GM12801 (cell line): ENCODE measurements around the gene ATXN7L3.

Source experiments
- TF ChIP-seq, protein P1 (sequence below): IDR thresholded peaks from one replicate; pipeline ENCODE4 v1.5.1; 2011; ENCODE audit warnings: control low read depth; ENCODE audit not compliant: insufficient read length; ENCODE audit errors: extremely low read depth

The ATXN7L3 gene

DNA sequence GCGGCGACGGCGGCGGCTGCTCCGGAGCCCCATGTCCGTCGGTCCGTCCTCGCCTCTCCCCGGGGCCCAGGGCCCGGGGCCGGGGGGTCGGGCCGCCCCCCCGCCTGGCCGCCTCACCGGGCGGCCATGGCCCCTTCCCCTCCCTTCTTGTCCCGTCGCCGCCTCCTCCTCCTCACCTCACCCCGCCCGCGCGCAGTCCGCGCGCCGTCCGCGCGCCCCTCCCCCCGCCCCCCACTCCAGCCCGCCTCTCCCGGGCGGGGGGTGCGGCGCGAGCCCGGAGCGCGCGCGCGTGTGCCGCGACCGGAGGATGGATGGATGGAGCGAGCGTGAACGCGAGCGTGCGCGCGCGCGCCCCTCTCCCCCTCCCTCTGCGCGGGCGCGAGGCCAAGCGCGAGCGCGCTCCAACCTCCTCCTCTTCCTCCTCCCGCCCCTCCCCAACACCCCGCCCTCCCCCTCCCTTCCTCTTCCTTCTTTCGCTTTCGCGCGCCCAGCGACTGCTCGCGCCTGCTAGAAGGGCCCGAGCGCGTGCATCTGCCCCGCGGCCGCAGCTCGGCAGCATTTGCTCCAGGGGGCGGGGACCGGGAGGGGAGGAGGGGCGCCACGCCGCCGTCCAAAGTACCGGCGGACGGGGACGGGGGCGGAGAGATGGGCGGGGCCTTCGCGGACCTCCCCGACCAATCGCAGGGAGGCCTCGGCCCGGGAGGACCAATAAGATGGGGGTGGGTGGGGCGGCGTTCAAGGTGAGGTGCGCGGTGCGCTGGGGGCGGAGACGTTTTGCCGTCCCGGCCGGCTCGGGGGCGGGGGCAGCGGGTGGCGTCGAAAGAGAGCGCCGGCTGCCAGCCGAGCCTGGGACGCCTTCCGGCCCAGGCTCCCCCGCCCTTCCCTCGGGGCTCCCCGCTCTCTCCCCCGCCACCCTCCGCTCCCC lies at the start of gene ATXN7L3:
ATXN7L3 (minus strand) TSS at position 332 of the 925 bp plus-strand sequence. CDS start 1,814 bp downstream, outside the sequence.
- TF ChIP-seq, protein P1, sequence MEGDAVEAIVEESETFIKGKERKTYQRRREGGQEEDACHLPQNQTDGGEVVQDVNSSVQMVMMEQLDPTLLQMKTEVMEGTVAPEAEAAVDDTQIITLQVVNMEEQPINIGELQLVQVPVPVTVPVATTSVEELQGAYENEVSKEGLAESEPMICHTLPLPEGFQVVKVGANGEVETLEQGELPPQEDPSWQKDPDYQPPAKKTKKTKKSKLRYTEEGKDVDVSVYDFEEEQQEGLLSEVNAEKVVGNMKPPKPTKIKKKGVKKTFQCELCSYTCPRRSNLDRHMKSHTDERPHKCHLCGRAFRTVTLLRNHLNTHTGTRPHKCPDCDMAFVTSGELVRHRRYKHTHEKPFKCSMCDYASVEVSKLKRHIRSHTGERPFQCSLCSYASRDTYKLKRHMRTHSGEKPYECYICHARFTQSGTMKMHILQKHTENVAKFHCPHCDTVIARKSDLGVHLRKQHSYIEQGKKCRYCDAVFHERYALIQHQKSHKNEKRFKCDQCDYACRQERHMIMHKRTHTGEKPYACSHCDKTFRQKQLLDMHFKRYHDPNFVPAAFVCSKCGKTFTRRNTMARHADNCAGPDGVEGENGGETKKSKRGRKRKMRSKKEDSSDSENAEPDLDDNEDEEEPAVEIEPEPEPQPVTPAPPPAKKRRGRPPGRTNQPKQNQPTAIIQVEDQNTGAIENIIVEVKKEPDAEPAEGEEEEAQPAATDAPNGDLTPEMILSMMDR = no peak

DNA sequence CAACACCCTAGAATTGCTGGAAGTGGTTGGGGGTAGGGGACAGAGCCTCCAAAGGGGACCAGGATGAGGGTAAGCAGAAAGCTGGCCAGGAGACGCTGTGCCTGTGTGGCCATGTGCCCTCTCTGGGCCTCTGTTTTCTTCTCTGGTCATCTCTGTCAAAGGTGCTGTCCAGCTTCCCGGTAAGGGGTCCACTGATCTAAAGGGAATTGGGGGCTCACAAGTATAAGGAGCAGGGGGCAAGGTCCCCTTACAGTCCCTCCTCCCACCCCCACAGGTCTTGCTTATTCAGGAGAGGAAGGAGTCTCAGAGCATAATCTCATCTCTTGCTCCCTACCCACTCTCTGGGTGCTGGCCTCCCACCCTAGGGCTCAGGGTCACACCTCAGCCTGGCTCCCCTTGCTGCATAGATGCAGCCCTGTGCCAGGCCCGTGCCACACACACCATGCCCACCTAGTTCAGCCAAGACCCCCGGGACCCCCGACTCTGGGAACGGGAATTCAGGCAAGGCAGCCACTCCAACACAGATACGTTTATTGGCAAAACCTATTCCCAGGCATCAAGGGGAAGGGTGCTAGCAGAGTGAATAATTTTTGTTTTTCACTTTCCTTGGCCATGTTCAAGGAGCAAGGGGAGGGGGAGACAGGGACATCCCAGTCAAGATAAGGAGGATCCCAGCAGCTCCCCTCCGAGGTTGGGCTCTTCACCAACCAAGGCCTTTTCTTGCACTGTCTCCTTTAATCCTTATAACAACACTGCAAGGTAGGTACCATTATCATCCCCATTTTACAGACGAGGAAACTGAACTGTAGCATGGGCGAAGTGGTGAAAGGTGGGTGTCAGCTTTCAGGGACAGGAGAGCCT lies 48.4 kb upstream of the ATXN7L3 start:
- TF ChIP-seq, protein P1 = no peak

DNA sequence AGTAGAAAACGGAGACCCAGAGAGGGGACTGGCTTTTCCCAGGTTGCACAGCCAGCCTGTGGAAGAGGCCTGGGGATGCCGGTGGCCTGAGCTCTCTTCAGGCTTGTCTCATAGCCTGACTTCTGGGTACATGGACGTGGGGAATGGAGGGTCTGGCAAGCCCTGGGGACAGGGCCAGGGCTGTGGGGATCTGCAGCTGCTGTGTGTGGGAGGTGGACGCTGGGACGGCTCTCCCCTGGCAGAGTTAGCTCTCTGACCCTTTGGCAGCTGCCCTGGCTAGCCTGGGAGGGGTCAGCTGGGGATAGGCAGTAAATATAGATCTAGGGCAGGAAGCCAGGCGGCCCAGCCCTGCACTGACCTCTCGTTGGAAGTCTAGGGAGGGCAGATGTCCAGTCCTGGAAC lies 47.8 kb upstream of the ATXN7L3 start:
- TF ChIP-seq, protein P1 = no peak

DNA sequence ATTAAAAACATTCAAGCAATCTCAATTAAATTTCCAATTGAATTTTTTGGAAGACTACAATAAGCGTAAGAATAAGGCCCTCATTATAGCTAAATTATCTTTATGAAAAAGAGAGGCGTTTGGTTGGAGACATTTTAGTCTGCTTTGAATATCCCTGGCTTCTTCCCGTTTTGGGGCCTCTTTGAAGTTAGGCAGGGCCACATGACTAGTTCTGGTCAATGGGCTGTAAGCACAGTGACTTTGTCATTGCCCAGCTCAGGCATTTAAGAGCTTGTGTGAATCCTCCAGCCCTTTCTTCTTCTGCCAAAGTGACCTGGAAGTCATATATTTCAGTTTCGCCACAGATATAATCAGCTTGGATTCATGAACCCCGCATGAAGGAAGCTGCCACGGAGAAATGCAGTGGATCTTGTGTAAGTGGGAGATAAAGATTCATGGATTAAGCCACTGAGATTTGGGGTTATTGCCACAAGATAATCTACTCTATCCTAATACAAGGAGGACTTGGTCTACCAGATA lies 41.5 kb upstream of the ATXN7L3 start:
- TF ChIP-seq, protein P1 = no peak

DNA sequence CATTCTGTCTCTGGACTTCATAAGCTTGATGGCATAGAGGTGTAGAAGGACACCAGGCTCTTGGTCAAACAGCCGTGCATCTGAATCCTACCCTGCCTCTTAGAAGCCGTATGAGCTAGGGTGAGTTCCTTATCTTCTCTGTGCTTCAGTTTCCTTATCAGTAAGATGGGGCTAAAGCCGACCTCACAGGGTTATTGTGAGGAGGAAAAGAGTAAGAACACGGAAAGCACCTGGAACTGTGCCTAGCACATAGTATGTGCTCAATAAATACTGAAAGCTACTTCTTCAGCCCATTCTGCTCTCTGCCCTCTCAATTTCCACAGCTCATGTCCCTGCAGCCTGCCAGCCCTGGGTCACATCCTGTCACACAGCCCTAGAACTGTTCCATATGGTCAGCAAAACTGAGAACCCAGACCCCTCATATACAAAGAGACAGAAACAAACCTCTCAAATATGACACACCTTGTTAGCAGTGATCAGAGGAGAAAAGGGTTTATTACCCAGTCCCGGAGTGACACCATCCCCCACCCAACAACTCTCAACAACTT lies 36.8 kb upstream of the ATXN7L3 start:
- TF ChIP-seq, protein P1 = no peak

- TF ChIP-seq, protein P1 = no peak
Observed at GRCh38 chr17:44235583-44235936, 35.9 kb upstream of the ATXN7L3 start.

GRCh38 chr17:44233582-44233981 lies 33.9 kb upstream of the ATXN7L3 start:
- TF ChIP-seq, protein P1 = no peak
